Measurements from ENCODE around the gene TKT.

- TF ChIP-seq, protein P1, sequence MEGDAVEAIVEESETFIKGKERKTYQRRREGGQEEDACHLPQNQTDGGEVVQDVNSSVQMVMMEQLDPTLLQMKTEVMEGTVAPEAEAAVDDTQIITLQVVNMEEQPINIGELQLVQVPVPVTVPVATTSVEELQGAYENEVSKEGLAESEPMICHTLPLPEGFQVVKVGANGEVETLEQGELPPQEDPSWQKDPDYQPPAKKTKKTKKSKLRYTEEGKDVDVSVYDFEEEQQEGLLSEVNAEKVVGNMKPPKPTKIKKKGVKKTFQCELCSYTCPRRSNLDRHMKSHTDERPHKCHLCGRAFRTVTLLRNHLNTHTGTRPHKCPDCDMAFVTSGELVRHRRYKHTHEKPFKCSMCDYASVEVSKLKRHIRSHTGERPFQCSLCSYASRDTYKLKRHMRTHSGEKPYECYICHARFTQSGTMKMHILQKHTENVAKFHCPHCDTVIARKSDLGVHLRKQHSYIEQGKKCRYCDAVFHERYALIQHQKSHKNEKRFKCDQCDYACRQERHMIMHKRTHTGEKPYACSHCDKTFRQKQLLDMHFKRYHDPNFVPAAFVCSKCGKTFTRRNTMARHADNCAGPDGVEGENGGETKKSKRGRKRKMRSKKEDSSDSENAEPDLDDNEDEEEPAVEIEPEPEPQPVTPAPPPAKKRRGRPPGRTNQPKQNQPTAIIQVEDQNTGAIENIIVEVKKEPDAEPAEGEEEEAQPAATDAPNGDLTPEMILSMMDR (IDR thresholded peaks at IDR 0.05), result no peak
- TF ChIP-seq EP300 (IDR thresholded peaks at IDR 0.05), result no peak
Observed at GRCh38 chr3:53234130-53234840, 21.5 kb downstream of the TKT start.

Data from ovary (tissue), 3 donors.